ENCODE data around the gene SPA17. TPM values are rescaled to one million over a fixed set of nuclear protein-coding genes. Genes with fewer than 3 reads are reported as not detected.

SPA17 gene
- 1 to 10 TPM; 6.0 to 6.9 TPM for total RNA-seq

DNA sequence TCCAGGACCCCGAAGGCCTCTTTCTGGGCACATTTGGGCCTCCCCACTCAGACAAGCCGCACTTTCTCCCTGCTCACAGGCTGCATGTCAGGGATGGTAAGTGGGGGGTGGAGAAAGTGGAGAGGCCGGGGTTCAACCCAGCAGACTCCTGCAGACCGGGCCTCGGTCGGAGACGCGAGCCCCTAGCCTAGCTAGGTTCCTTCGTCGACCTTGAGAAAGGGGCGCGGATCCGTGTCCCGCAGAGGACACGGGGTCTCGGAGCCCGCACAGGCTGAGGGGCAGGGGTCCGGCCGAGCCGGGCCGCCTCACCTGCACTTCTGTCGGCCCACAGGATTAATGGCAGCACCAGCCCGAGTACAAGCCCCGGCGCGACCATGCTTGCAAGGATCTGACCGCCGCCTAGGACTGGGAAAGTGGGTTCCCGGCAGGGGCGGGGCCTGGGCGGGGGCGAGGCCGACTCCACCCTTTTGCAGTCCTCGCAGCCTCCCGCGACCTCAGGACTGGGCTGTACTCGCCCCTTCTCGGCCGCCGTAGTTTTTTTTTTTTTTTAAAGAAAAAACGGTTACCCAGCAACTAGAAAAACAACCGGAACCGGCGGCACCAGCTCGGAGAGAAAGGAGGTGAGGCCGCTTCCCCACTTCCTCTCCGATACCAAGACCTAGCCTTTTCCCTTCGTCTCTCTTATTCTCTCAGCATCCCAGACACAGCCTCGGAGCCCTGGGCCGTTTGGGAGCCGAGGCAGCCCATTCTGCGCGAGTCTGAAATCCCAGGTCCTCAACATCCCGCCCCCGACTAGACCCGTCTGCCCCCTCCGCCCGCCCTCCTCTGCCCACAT, at the start of gene SPA17, which contains the start of gene SIAE:
SPA17 (plus strand) TSS at position 572 of the 835 bp plus-strand sequence. CDS start 1,361 bp downstream, outside the sequence.
SIAE (minus strand) TSS at position 407 of the 835 bp plus-strand sequence; CDS start at position 376, 31 bp downstream.

DNA sequence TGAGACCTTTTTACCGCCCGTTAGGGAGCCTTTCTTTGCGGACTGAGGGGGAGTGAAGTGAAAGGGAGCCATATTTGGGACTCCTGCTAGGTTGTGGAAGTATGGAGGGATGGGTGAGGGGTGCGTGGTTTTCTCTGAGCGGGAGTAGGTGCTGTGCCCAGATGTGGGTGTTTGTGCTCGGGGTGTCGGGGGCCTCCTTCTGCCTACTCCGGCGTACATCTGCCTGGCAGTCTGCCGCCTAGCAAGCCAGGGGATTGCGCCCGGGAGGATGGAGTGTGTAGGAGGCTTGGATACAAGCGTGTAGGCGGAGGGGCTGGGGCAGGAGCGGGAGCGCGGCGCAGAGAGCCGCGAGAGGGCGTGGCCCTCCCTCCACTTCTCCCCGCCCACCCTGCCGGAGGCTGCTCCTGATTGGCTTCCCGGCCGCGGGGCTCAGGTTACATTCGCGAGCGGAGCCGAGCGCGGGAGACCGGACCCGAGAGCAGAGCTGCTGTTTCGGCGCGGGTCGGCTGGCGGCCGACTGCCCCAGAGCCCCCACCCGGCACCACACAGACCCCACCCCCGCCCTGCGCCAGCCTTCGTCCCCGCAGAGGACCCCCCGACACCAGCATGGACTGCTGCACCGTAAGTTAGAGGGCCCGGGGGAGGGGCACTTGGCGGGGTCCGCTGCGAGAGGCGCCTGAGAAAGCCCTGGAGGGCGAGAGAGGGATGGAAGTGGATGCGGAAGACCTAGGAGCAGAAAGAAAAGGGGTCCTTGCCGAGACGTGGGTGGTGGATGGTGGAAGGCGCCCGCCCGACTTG, 66.0 kb downstream of the SPA17 start, which contains the start of gene NRGN:
NRGN (plus strand) TSS at position 464 of the 798 bp plus-strand sequence; CDS start at position 607, 143 bp downstream.

Small RNAs within 50 kb of the gene (small RNA-seq; reads per million reads assigned to genes)
- gene RNA5SP352, result 0 reads per million in 2 donors

Other genes starting within 250 kb of the SPA17 start
- gene OR8B4, start 249.0 kb upstream of the SPA17 start, total RNA-seq, result not detected
- gene OR8B8, start 228.2 kb upstream of the SPA17 start, total RNA-seq, result not detected
- gene OR8B12, start 130.2 kb upstream of the SPA17 start, total RNA-seq, result not detected
- not detected for gene OR8A1, start 103.9 kb upstream of the SPA17 start, total RNA-seq
- not detected for gene PANX3, start 62.5 kb upstream of the SPA17 start, total RNA-seq
- 10 to 100 TPM; 19.6 to 27.2 TPM for gene TBRG1, start 51.0 kb upstream of the SPA17 start, total RNA-seq
- 1 to 10 TPM; 6.7 to 8.9 TPM for gene SIAE, start 165 bp upstream of the SPA17 start, total RNA-seq
- 1 to 10 TPM in 1 of 2 donors, under 1 TPM in 1; 0.33 to 1.4 TPM for gene NRGN, start 66.0 kb downstream of the SPA17 start, total RNA-seq
- gene VSIG2, start 78.4 kb downstream of the SPA17 start, total RNA-seq, result not detected
- gene ESAM, start 88.4 kb downstream of the SPA17 start, total RNA-seq, result under 1 TPM in 1 of 2 donors, not detected in 1; under 0.01 TPM
- 1 to 10 TPM; 5.2 to 8.3 TPM for gene MSANTD2, start 126.5 kb downstream of the SPA17 start, total RNA-seq
- 1 to 10 TPM; 3.7 to 6.9 TPM for gene ROBO3, start 191.5 kb downstream of the SPA17 start, total RNA-seq
- under 1 TPM in 1 of 2 donors, not detected in 1; 0.34 TPM for gene ROBO4, start 224.0 kb downstream of the SPA17 start, total RNA-seq
- gene HEPN1, start 245.3 kb downstream of the SPA17 start, total RNA-seq, result not detected

All from melanocyte of skin (primary cell).